HG02981 (cell line): Measurements from ENCODE around the gene CHERP.
"Not testable (repeated sequence)": the region's sequence is repeated elsewhere in the genome, so short reads cannot be mapped to it uniquely, and the experiment has no call there.

Experiments
- ATAC-seq: cut with Tn5 transposase; IDR thresholded peaks from one replicate; pipeline ENCODE4 v1.9.1; 2021; ENCODE audit warnings: mild to moderate bottlenecking, moderate library complexity; ENCODE audit not compliant: unreplicated experiment

CHERP gene

GRCh38 chr19:16544473-16545231 lies 2.4 kb upstream of the CHERP start:
- no peak for ATAC-seq

GRCh38 chr19:16543734-16544133 lies 1.5 kb upstream of the CHERP start:
- not testable (repeated sequence) for ATAC-seq

- ATAC-seq: no peak
Observed at GRCh38 chr19:16542910-16543472, 754 bp upstream of the CHERP start.

- ATAC-seq: no peak
Observed at GRCh38 chr19:16541526-16542044, 652 bp downstream of the CHERP start.

GRCh38 chr19:16540948-16541347 lies 1.3 kb downstream of the CHERP start:
- no peak for ATAC-seq

- no peak for ATAC-seq
Observed at GRCh38 chr19:16537111-16537510, 5.1 kb downstream of the CHERP start.

- ATAC-seq: no peak
Observed at GRCh38 chr19:16536130-16536529, 6.1 kb downstream of the CHERP start.

- no peak for ATAC-seq
Observed at GRCh38 chr19:16535381-16535780, 6.9 kb downstream of the CHERP start.

- no peak for ATAC-seq
Observed at GRCh38 chr19:16532440-16533234, 9.6 kb downstream of the CHERP start.

GRCh38 chr19:16531380-16531669 lies 10.9 kb downstream of the CHERP start:
- ATAC-seq: no peak

- no peak for ATAC-seq
Observed at GRCh38 chr19:16530540-16531379, 11.5 kb downstream of the CHERP start.

GRCh38 chr19:16529466-16530144 lies 12.6 kb downstream of the CHERP start:
- ATAC-seq: no peak

- no peak for ATAC-seq
Observed at GRCh38 chr19:16527971-16528521, 14.2 kb downstream of the CHERP start.

- no peak for ATAC-seq
Observed at GRCh38 chr19:16527334-16527935, 14.8 kb downstream of the CHERP start.

- no peak for ATAC-seq
Observed at GRCh38 chr19:16525751-16526481, 16.3 kb downstream of the CHERP start.

- ATAC-seq: no peak
Observed at GRCh38 chr19:16524991-16525734, 17.1 kb downstream of the CHERP start.

GRCh38 chr19:16522559-16523377 lies 19.5 kb downstream of the CHERP start:
- no peak for ATAC-seq
